Transverse colon (tissue), 4 donors: ENCODE results near the gene LIN52. TPM values are rescaled to one million over a fixed set of nuclear protein-coding genes. Genes with fewer than 3 reads are reported as not detected.

Experiments
- DNase-seq: peaks from one replicate; pipeline ENCODE4 v3.0.0-alpha.2; 2019
- H3K27ac ChIP-seq, 4 donors: fragments of 200-600 bp; sonication (generic); 2 replicates each; pipeline ENCODE4 v1.5.1; 2016 to 2018; ENCODE audit warnings: inconsistent platforms in 4 of 4
- H3K27me3 ChIP-seq: fragments of 200-600 bp; sonication (generic); 2 replicates; pipeline ENCODE4 v1.5.1; 2017; ENCODE audit warnings: inconsistent platforms
- H3K36me3 ChIP-seq, 4 donors: fragments of 200-600 bp; sonication (generic); 2 replicates each; pipeline ENCODE4 v1.5.1; 2017 to 2019; ENCODE audit warnings: inconsistent platforms in 4 of 4
- H3K4me1 ChIP-seq, 4 donors: fragments of 200-600 bp; sonication (generic); 2 replicates each; pipeline ENCODE4 v1.5.1; 2017 to 2020; ENCODE audit warnings: inconsistent platforms in 4 of 4
- H3K4me3 ChIP-seq, 4 donors: fragments of 200-600 bp; sonication (generic); 1 replicate in 1 of 4; 2 replicates in 3 of 4; pipeline versions ENCODE4 v1.5.1 to v1.6.1; 2017 to 2019; ENCODE audit warnings: inconsistent platforms in 4 of 4
- H3K9me3 ChIP-seq, 2 donors: fragments of 200-600 bp; sonication (generic); 2 replicates each; pipeline ENCODE4 v1.5.1; 2017 to 2019; ENCODE audit warnings: inconsistent platforms in 2 of 2
- CTCF ChIP-seq, 5 experiments: fragments of 200-600 bp in 3 of 5; fragments of 450-650 bp in 2 of 5; sonication (generic) in 3 of 5; IDR thresholded peaks; 1 replicate in 2 of 5; 2 replicates in 3 of 5; pipeline ENCODE4 v1.5.1; 2016 to 2017; ENCODE audit warnings: antibody characterized with exemption in 5 of 5, inconsistent platforms in 3 of 5, mild to moderate bottlenecking in 2 of 5, moderate library complexity in 1 of 5
- EP300 ChIP-seq: sonication (generic); formaldehyde crosslinking; IDR thresholded peaks from one replicate; pipeline ENCODE4 v1.6.1; 2017; ENCODE audit warnings: antibody characterized with exemption, low read depth
- POLR2A ChIP-seq: fragments of 450-650 bp; IDR thresholded peaks from one replicate; pipeline ENCODE4 v1.6.1; 2016; ENCODE audit warnings: antibody characterized with exemption, mild to moderate bottlenecking, moderate library complexity
- POLR2AphosphoS5 ChIP-seq, 3 donors: sonication (generic); formaldehyde crosslinking; IDR thresholded peaks; one replicate each; pipeline ENCODE4 v1.6.1; 2016; ENCODE audit warnings: antibody characterized with exemption in 3 of 3
- WGBS, 2 donors: methylation state at CpG; one replicate each; pipeline ENCODE4 v1.1.5; 2018; ENCODE audit warnings: low coverage in 1 of 2; 5-methylcytosine and 5-hydroxymethylcytosine counted together
- in situ Hi-C, 4 donors: fragments of 200-750 bp; cut with MboI; loops; one replicate each; pipeline versions ENCODE4 v1.15.0 to v1.15.1; 2017; ENCODE audit warnings: low sequenced_read_pairs in 3 of 4, low pct_ligation_motif_present in 1 of 4, low pct_unique_long_range_greater_than_20kb in 1 of 4
- intact Hi-C: fragments of 100-400 bp; cut with DNase I; formaldehyde crosslinking; loops from one replicate; pipeline ENCODE4 v1.15.1; 2023; ENCODE audit warnings: low total_unique reads
- total RNA-seq, 4 donors: library from RNA; depleted of rRNA; stranded (reverse); fragments of >200 nt; gene quantifications; one replicate each; pipeline ENCODE4 v1.1.0, GENCODE V29; 2016

Gene LIN52
- total RNA-seq, 4 donors from 2014 or later, result 1.1 to 5.4 (median 4.6) TPM

GRCh38 chr14:74194506-74195274 is 109.9 kb downstream of the LIN52 start:
- in situ Hi-C loops, result no loop called here
- intact Hi-C loops, result no loop called here
- 91 to 97% methylated on average over 4 to 8 of the region's 8 CpGs for WGBS, 2 donors

GRCh38 chr14:74195623-74196022 is 110.9 kb downstream of the LIN52 start:
- WGBS, 2 donors, result 97 to 99% methylated on average over 7 of the region's 7 CpGs
- Histone ChIP-seq H3K4me1 (no peaks in the 10 kb centered on the region), H3K36me3 (no peaks in the 10 kb centered on the region), H3K9me3 (no peaks in the 10 kb centered on the region), H3K27me3 (no peaks in the 10 kb centered on the region), H3K4me3 (no peak overlapping the region), H3K27ac (no peak overlapping the region)
- TF ChIP-seq POLR2AphosphoS5 (IDR thresholded peaks at IDR 0.05), result no peak
- no peak for TF ChIP-seq CTCF (IDR thresholded peaks at IDR 0.05)
- in situ Hi-C loops (no loop called here), intact Hi-C loops (no loop called here)
- DNase-seq, result no peak

More at GRCh38 chr14:74194506-74195274, 109.9 kb downstream of the LIN52 start:
- H3K36me3 ChIP-seq, result no peaks in the 10 kb centered on the region
- no peak for TF ChIP-seq EP300
- no peak for TF ChIP-seq CTCF (IDR thresholded peaks at IDR 0.05)
- no peak for TF ChIP-seq POLR2AphosphoS5 (IDR thresholded peaks at IDR 0.05)
- no peak for TF ChIP-seq POLR2A
- H3K4me1 ChIP-seq, result no peaks in the 10 kb centered on the region
- no peak overlapping the region for H3K4me3 ChIP-seq
- no peaks in the 10 kb centered on the region for H3K27me3 ChIP-seq
- H3K9me3 ChIP-seq, result no peaks in the 10 kb centered on the region
- H3K27ac ChIP-seq, result no peak overlapping the region
- DNase-seq, result no peak

GRCh38 chr14:74198441-74199234 is 113.9 kb downstream of the LIN52 start:
- in situ Hi-C loops (no loop called here), intact Hi-C loops (no loop called here)
- H3K9me3 ChIP-seq, result no peaks in the 10 kb centered on the region
- H3K27me3 ChIP-seq, result no peaks in the 10 kb centered on the region
- no peaks in the 10 kb centered on the region for H3K36me3 ChIP-seq
- no peak for DNase-seq
- WGBS, 2 donors, result 88 to 97% methylated on average over 6 to 7 of the region's 7 CpGs
- no peak for TF ChIP-seq POLR2A
- no peak for TF ChIP-seq CTCF (IDR thresholded peaks at IDR 0.05)
- no peak for TF ChIP-seq POLR2AphosphoS5 (IDR thresholded peaks at IDR 0.05)
- TF ChIP-seq EP300, result no peak
- H3K27ac ChIP-seq, result no peak overlapping the region
- H3K4me3 ChIP-seq, result no peak overlapping the region
- no peaks in the 10 kb centered on the region for H3K4me1 ChIP-seq

GRCh38 chr14:74202113-74202512 is 117.4 kb downstream of the LIN52 start:
- Histone ChIP-seq H3K36me3 (no peaks in the 10 kb centered on the region), H3K27ac (no peak overlapping the region), H3K27me3 (no peaks in the 10 kb centered on the region), H3K4me3 (no peak overlapping the region), H3K9me3 (no peaks in the 10 kb centered on the region), H3K4me1 (no peaks in the 10 kb centered on the region)
- no peak for TF ChIP-seq EP300
- TF ChIP-seq CTCF (IDR thresholded peaks at IDR 0.05), result no peak
- no peak for TF ChIP-seq POLR2A
- TF ChIP-seq POLR2AphosphoS5 (IDR thresholded peaks at IDR 0.05), result no peak
- in situ Hi-C loops (no loop called here), intact Hi-C loops (no loop called here)
- no peak for DNase-seq
